HUES48 (cell line): ENCODE measurements around the gene RTP5.
"Not testable (repeated sequence)": the region's sequence is repeated elsewhere in the genome, so short reads cannot be mapped to it uniquely, and the experiment has no call there.

ENCODE experiments used
- H3K27ac ChIP-seq: one replicate; pipeline ENCODE4 v1.7.0; 2013; ENCODE audit warnings: low read depth, low read length, inconsistent platforms
- H3K27me3 ChIP-seq: 2 replicates; pipeline ENCODE4 v1.6.1; 2013; ENCODE audit warnings: mild to moderate bottlenecking, low read length; ENCODE audit not compliant: control insufficient read depth, insufficient read depth
- H3K36me3 ChIP-seq: 2 replicates; pipeline ENCODE4 v1.6.1; 2013; ENCODE audit warnings: low read length; ENCODE audit not compliant: control insufficient read depth, insufficient read depth
- H3K4me1 ChIP-seq: 2 replicates; pipeline ENCODE4 v1.6.1; 2013; ENCODE audit warnings: mild to moderate bottlenecking, low read length; ENCODE audit not compliant: control insufficient read depth, insufficient read depth
- H3K4me3 ChIP-seq: 2 replicates; pipeline ENCODE4 v1.5.1; 2013; ENCODE audit warnings: mild to moderate bottlenecking, low read depth, low read length
- H3K9ac ChIP-seq: 2 replicates; pipeline ENCODE4 v1.6.1; 2013; ENCODE audit warnings: mild to moderate bottlenecking, low read depth, low read length, moderate library complexity
- H3K9me3 ChIP-seq: 2 replicates; pipeline ENCODE4 v1.6.1; 2013; ENCODE audit warnings: low read length; ENCODE audit not compliant: control insufficient read depth, insufficient read depth

Gene RTP5

GRCh38 chr2:241908686-241909420, 39.3 kb downstream of the RTP5 start:
- H3K27ac ChIP-seq, result no peak overlapping the region
- no peaks in the 10 kb centered on the region for H3K9me3 ChIP-seq
- no peaks in the 10 kb centered on the region for H3K27me3 ChIP-seq
- no peaks in the 10 kb centered on the region for H3K36me3 ChIP-seq
- no peak overlapping the region for H3K4me3 ChIP-seq
- no peak overlapping the region for H3K9ac ChIP-seq
- H3K4me1 ChIP-seq, result peaks cover 10% of the 10 kb centered on the region; the same call in 1 of the 2 replicates

- Histone ChIP-seq H3K27ac (no peak overlapping the region), H3K4me1 (peaks cover 10% of the 10 kb centered on the region; the same call in 1 of the 2 replicates), H3K27me3 (no peaks in the 10 kb centered on the region), H3K4me3 (no peak overlapping the region), H3K36me3 (no peaks in the 10 kb centered on the region), H3K9ac (no peak overlapping the region), H3K9me3 (no peaks in the 10 kb centered on the region)
Observed at GRCh38 chr2:241909769-241910168, 40.2 kb downstream of the RTP5 start.

GRCh38 chr2:241910604-241911520, 41.3 kb downstream of the RTP5 start:
- H3K36me3 ChIP-seq, result no peaks in the 10 kb centered on the region
- no peak overlapping the region for H3K27ac ChIP-seq
- H3K9me3 ChIP-seq, result no peaks in the 10 kb centered on the region
- H3K4me1 ChIP-seq, result peaks cover 10% of the 10 kb centered on the region; the same call in 1 of the 2 replicates
- H3K27me3 ChIP-seq, result no peaks in the 10 kb centered on the region
- H3K4me3 ChIP-seq, result no peak overlapping the region
- H3K9ac ChIP-seq, result no peak overlapping the region

DNA sequence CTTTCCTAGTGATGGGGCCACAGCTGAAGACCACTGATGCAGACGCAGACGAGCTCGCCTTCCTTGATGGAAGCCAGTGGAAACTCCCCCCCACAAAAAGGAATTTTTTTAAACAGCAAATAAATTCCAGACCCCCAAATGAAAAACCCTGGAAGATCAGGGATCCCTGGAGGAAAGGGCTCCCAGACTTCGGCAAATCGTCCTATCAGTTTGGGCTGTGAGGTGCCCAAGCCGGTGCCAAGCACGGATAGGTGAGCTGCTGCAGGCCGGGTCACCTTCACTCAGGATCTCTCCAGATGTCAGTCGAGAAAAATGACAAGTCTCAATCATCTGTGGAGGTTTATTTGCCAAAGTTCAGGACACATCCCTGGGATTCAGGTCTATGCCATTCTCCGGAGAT, 42.0 kb downstream of the RTP5 start:
- H3K4me1 ChIP-seq, result peaks cover 10% of the 10 kb centered on the region; the same call in 1 of the 2 replicates
- no peaks in the 10 kb centered on the region for H3K36me3 ChIP-seq
- H3K27me3 ChIP-seq, result no peaks in the 10 kb centered on the region
- no peak overlapping the region for H3K9ac ChIP-seq
- H3K27ac ChIP-seq, result no peak overlapping the region
- H3K4me3 ChIP-seq, result no peak overlapping the region
- no peaks in the 10 kb centered on the region for H3K9me3 ChIP-seq

DNA sequence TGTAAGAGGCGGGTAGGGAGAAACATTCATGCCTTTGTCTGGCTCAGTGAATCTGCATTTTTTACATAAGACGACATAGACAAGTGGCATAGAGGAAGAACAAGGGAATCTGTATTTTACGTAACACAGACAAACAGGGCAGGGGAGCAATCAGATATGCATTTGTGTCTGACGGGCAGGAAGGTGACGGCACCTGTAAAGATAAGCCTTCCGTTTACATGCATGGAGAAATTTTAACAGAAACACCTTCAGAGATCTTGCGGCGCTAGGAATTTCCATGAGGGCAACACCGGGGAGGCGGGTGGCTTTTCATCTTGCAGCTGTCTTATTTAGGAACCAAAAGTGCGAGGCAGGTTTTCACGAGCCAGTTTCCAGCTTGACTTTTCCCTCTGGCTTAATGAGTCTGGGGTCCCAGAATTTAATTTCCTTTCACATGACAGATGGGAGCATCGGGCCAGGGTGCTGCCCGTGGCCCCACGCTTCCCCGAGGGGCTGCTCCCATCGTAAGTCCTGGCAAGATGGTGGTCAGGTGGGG, 42.6 kb downstream of the RTP5 start:
- Histone ChIP-seq H3K36me3 (no peaks in the 10 kb centered on the region), H3K4me1 (peaks cover 10% of the 10 kb centered on the region; the same call in 1 of the 2 replicates), H3K9me3 (no peaks in the 10 kb centered on the region), H3K27me3 (no peaks in the 10 kb centered on the region), H3K4me3 (no peak overlapping the region), H3K27ac (no peak overlapping the region), H3K9ac (no peak overlapping the region)

DNA sequence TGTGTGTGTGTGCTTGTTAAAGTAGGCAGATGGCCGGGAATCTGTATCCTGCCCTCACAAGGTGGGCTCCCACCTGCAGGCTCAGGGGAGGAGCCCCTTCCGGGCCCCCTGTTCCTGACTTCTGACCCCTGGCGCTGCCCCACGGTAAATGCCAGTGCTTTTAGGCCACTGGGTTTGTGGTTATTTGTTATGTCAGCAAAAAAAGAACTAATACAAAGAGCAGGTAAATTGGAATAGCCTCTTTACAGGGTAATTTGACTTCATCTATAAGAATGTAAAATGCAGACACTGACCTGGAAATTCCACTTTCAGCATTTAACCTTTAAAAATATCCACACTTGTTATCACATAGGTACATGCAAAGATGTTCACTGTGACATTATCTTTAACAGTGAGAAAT, 44.2 kb downstream of the RTP5 start:
- H3K4me3 ChIP-seq, result no peak overlapping the region
- H3K27ac ChIP-seq, result no peak overlapping the region
- H3K36me3 ChIP-seq, result no peaks in the 10 kb centered on the region
- H3K27me3 ChIP-seq, result no peaks in the 10 kb centered on the region
- no peaks in the 10 kb centered on the region for H3K9me3 ChIP-seq
- H3K4me1 ChIP-seq, result peaks cover 10% of the 10 kb centered on the region; the same call in 1 of the 2 replicates
- no peak overlapping the region for H3K9ac ChIP-seq

- no peak overlapping the region for H3K4me3 ChIP-seq
- no peak overlapping the region for H3K27ac ChIP-seq
- no peaks in the 10 kb centered on the region for H3K36me3 ChIP-seq
- H3K27me3 ChIP-seq, result no peaks in the 10 kb centered on the region
- no peaks in the 10 kb centered on the region for H3K9me3 ChIP-seq
- no peak overlapping the region for H3K9ac ChIP-seq
- peaks cover 10% of the 10 kb centered on the region; the same call in 1 of the 2 replicates for H3K4me1 ChIP-seq
Observed at GRCh38 chr2:241914542-241914941, 45.0 kb downstream of the RTP5 start.

DNA sequence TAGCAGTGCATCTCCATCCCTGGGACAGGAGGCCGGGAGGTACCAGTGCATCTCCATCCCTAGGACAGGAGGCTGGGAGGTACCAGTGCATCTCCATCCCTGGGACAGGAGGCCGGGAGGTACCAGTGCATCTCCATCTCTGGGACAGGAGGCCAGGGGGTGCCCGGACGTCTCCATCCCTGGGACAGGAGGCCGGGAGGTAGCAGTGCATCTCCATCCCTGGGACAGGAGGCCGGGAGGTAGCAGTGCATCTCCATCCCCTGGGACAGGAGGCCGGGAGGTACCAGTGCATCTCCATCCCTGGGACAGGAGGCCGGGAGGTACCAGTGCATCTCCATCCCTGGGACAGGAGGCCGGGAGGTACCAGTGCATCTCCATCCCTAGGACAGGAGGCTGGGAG, 52.1 kb downstream of the RTP5 start:
- H3K9me3 ChIP-seq, H3K9ac ChIP-seq, H3K27ac ChIP-seq, H3K4me3 ChIP-seq, H3K36me3 ChIP-seq, H3K27me3 ChIP-seq, H3K4me1 ChIP-seq: not testable (repeated sequence)

GRCh38 chr2:241922411-241922810, 52.9 kb downstream of the RTP5 start:
- no peaks in the 10 kb centered on the region for H3K4me1 ChIP-seq
- H3K27me3 ChIP-seq, result no peaks in the 10 kb centered on the region
- no peak overlapping the region for H3K4me3 ChIP-seq
- H3K9ac ChIP-seq, result no peak overlapping the region
- no peak overlapping the region for H3K27ac ChIP-seq
- H3K36me3 ChIP-seq, result no peaks in the 10 kb centered on the region
- H3K9me3 ChIP-seq, result no peaks in the 10 kb centered on the region

DNA sequence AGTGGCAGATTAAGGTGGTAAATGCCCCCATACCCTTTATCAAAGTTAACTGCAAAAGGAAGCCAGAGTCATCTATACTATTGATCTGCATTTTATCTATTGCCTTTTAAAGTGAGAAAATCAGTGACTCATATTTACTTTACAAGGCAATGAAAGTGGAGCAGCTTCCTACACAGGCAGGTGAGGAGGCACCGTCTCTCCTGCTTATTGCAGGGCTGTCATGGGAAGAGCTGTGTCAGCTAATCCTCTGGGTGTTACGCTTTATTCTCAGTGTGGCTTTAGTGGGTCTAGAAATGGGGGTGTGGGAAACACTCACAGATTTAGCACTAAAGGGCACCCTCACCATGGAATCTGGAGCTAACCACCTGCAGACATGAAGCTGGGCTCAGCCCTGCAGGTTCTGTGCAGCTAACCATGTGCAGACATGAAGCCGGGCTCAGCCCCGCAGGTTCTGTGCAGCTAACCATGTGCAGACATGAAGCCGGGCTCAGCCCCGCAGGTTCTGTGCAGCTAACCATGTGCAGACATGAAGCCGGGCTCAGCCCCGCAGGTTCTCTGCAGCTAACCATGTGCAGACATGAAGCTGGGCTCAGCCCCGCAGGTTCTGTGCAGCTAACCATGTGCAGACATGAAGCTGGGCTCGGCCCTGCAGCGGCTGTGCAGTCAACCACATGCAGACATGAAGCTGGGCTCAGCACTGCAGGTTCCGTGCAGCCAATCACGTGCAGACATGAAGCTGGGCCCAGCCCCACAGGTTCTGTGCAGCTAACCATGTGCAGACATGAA, 53.5 kb downstream of the RTP5 start:
- H3K36me3 ChIP-seq, H3K27ac ChIP-seq, H3K4me1 ChIP-seq, H3K4me3 ChIP-seq, H3K9ac ChIP-seq, H3K9me3 ChIP-seq, H3K27me3 ChIP-seq: not testable (repeated sequence)
